Testis (tissue), 3 donors: Measurements from ENCODE around the gene TTC32. TPM values are rescaled to one million over a fixed set of nuclear protein-coding genes. Genes with fewer than 3 reads are reported as not detected.
"Not testable (repeated sequence)": the region's sequence is repeated elsewhere in the genome, so short reads cannot be mapped to it uniquely, and the experiment has no call there.

Experiments used
- DNase-seq: peaks from one replicate; pipeline ENCODE4 v3.0.0-alpha.2; 2019
- H3K27ac ChIP-seq, 2 donors: fragments of 200-600 bp; sonication (generic); one replicate each; pipeline ENCODE4 v1.5.1; 2019
- H3K27me3 ChIP-seq: fragments of 200-600 bp; sonication (generic); one replicate; pipeline ENCODE4 v1.5.1; 2019
- H3K36me3 ChIP-seq: fragments of 200-600 bp; sonication (generic); one replicate; pipeline ENCODE4 v1.5.1; 2017; ENCODE audit warnings: low read depth; ENCODE audit errors: missing control alignments
- H3K4me1 ChIP-seq: fragments of 200-600 bp; sonication (generic); one replicate; pipeline ENCODE4 v1.5.1; 2019
- H3K4me3 ChIP-seq, 2 donors: fragments of 200-600 bp; sonication (generic); one replicate each; pipeline ENCODE4 v1.5.1; 2017 to 2019
- H3K9me3 ChIP-seq: fragments of 200-600 bp; sonication (generic); one replicate; pipeline ENCODE4 v1.5.1; 2017
- POLR2A ChIP-seq: fragments of 450-650 bp; IDR thresholded peaks from one replicate; pipeline ENCODE4 v1.6.1; 2017; ENCODE audit warnings: antibody characterized with exemption, mild to moderate bottlenecking, moderate library complexity
- WGBS, 2 donors: methylation state at CpG; one replicate each; pipeline ENCODE4 v1.1.5; 2018; 5-methylcytosine and 5-hydroxymethylcytosine counted together
- intact Hi-C: fragments of 100-400 bp; cut with DNase I; formaldehyde crosslinking; loops from one replicate; pipeline ENCODE4 v1.15.1; 2023; ENCODE audit warnings: low total_unique reads
- polyA plus RNA-seq: library from polyadenylated mRNA; stranded (reverse); fragments of 350-450 nt; fragmentation: Illumina TruSeq; extraction: RNeasy Lipid Tissue Mini Kit (QIAGEN cat#74804); gene quantifications from one replicate; pipeline ENCODE4 v1.2.3, GENCODE V29; 2014; ENCODE audit warnings: low read depth, low replicate concordance; ENCODE audit not compliant: insufficient read depth
- total RNA-seq, 2 donors: library from RNA; depleted of rRNA; stranded (reverse); fragments of >200 nt; gene quantifications; one replicate each; pipeline ENCODE4 v1.2.3, GENCODE V29; 2016
- TF ChIP-seq, protein P1 (sequence below), 3 experiments: fragments of 450-650 bp in 2 of 3; fragments of 200-600 bp in 1 of 3; sonication (generic) in 1 of 3; IDR thresholded peaks; one replicate each; pipeline ENCODE4 v1.5.1; 2016 to 2019; ENCODE audit warnings: antibody characterized with exemption in 3 of 3, mild to moderate bottlenecking in 2 of 3, moderate library complexity in 1 of 3

TTC32 gene
- total and polyA plus RNA-seq, 3 donors from 2014 or later: 24.4 to 29.9 (median 25.6) TPM

DNA sequence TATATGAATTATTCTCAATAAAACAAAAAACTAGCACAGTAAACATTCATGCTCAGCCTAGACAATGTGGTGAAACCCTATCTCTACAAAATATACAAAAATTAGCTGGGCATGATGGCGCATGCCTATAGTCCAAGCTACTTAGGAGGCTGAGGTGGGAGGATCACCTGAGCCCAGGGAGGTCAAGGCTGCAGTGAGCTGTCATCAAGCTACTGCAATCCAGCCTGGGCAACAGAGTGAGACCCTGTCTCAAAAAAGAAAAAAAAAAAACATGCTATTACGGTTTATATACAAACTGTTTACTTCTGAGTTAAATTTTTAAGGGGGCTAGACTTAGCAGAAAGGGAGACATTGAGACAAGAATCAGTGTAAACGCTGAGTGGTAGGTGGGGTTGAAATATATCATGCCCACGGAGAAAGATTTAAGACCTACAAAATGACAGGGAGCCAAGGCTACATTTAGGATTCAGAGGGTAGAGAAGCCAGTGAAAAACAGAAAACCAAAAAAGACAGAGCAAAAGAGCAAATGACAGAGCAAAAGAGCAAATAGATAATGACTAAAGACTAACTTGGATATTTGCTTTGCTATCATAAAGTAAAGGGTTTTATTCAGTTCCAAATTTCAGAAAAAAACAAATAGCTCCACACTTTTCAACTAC lies 7.5 kb downstream of the TTC32 start:
- Histone ChIP-seq H3K9me3 (no peaks in the 10 kb centered on the region), H3K27ac (no peak overlapping the region), H3K27me3 (no peaks in the 10 kb centered on the region), H3K4me3 (no peak overlapping the region), H3K36me3 (no peaks in the 10 kb centered on the region), H3K4me1 (peaks cover 21% of the 10 kb centered on the region)
- TF ChIP-seq, protein P1, sequence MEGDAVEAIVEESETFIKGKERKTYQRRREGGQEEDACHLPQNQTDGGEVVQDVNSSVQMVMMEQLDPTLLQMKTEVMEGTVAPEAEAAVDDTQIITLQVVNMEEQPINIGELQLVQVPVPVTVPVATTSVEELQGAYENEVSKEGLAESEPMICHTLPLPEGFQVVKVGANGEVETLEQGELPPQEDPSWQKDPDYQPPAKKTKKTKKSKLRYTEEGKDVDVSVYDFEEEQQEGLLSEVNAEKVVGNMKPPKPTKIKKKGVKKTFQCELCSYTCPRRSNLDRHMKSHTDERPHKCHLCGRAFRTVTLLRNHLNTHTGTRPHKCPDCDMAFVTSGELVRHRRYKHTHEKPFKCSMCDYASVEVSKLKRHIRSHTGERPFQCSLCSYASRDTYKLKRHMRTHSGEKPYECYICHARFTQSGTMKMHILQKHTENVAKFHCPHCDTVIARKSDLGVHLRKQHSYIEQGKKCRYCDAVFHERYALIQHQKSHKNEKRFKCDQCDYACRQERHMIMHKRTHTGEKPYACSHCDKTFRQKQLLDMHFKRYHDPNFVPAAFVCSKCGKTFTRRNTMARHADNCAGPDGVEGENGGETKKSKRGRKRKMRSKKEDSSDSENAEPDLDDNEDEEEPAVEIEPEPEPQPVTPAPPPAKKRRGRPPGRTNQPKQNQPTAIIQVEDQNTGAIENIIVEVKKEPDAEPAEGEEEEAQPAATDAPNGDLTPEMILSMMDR (IDR thresholded peaks at IDR 0.05): no peak
- TF ChIP-seq POLR2A: no peak
- intact Hi-C loops: no loop called here
- WGBS, 2 donors: 82 to 85% methylated on average over 4 of the region's 4 CpGs
- DNase-seq: no peak

DNA sequence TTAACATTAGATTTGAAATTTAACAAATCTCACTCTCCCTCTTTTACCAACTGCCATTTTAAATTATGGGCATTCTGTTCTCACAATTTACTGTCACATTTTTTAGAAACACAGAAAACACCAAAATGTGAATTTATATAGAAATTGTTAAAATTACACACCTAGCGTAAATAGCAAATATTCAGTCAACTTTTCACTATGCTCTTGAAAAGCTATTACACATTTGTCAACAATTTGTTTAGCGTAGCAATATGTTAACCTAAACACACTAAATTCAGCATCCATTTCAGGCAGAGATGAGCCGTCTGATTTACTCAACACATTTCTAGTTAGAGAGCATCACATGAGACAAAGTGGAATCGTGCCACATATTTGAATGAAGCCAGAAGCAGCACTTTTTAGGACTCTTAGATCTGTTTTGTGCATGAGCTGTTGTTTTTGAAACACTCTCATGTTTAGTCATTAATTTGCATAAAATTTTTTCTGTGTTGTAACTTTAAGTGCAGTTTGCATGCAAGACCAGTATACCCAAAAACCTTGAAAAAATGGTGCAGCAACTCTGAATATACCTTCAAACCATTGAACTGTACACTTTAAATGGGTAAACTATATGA lies 8.2 kb downstream of the TTC32 start:
- no peaks in the 10 kb centered on the region for H3K36me3 ChIP-seq
- H3K9me3 ChIP-seq: no peaks in the 10 kb centered on the region
- H3K27me3 ChIP-seq: no peaks in the 10 kb centered on the region
- H3K27ac ChIP-seq: no peak overlapping the region
- TF ChIP-seq POLR2A: no peak
- TF ChIP-seq, protein P1 (IDR thresholded peaks at IDR 0.05): no peak
- H3K4me3 ChIP-seq: no peak overlapping the region
- peaks cover 15% of the 10 kb centered on the region for H3K4me1 ChIP-seq
- WGBS, 2 donors: 86 to 90% methylated on average over 4 of the region's 4 CpGs
- no peak for DNase-seq
- intact Hi-C loops: no loop called here

DNA sequence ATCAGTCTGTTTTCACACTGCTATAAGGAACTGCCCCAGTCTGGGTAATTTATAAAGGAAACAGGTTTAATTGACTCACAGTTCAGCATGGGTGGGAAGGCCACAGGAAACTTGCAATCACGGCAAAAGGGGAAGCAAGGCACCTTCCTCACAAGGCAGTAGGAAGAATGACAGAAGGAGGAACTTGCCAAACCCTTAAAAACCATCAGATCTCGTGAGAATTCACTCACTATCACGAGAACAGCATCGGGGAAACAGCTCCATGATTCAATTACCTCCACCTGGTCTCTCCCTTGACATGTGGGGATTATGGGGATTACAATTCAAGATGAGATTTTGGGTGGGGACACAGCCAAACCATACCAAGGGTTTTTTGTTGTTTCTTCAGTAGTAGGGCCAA lies 9.8 kb downstream of the TTC32 start:
- WGBS, 2 donors: 60 to 68% methylated on average over 4 of the region's 4 CpGs
- H3K4me1 ChIP-seq, H3K27ac ChIP-seq, H3K9me3 ChIP-seq, H3K36me3 ChIP-seq, DNase-seq, H3K4me3 ChIP-seq, H3K27me3 ChIP-seq, intact Hi-C loops: not testable (repeated sequence)

DNA sequence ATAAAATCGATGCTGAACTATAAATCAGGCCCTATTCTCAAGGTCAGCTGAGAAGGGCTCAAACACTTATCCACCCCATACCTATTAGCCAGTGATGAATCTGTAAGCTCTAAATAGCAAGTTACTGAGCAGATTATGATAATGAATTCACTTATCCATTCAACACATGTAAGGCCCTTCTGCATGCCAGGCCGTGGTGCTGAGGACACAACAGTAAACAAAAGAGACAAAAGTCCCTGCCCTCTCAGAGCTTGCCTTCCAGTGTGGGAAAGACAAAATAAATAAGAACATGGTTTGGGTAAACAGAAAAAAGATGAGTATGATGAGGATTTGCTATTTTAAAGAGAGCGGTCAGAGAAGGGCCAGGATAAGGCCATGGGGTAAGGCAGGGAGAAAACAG lies 11.7 kb downstream of the TTC32 start:
- no peak overlapping the region for H3K4me3 ChIP-seq

DNA sequence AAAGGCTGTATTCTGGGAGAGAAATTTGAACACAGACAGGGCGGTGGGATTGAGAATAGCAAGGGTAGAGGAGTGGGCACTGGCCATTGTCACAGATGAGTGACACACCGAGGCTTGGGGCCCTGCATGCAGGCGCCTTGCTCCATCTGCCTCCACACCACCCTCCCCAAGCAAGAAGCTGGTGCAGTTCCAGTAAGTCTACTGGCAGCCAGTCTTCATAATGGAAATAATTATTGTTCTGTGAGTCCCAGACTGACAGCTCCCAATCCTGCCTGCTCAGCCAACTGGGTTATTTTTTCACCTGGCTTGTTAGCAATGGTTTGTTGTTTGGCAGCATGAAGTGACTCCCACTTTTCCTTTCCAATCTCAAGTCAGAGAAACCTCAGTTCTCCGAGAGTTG lies 13.0 kb downstream of the TTC32 start:
- no peak for DNase-seq
- Histone ChIP-seq H3K27me3 (no peaks in the 10 kb centered on the region), H3K4me1 (no peaks in the 10 kb centered on the region), H3K4me3 (no peak overlapping the region), H3K9me3 (no peaks in the 10 kb centered on the region), H3K36me3 (no peaks in the 10 kb centered on the region), H3K27ac (no peak overlapping the region)
- intact Hi-C loops: no loop called here
- TF ChIP-seq, protein P1 (IDR thresholded peaks at IDR 0.05): no peak
- TF ChIP-seq POLR2A: no peak
- WGBS, 2 donors: 82 to 89% methylated on average over 4 of the region's 4 CpGs

More for the DNA sequence above, 11.7 kb downstream of the TTC32 start:
- no peaks in the 10 kb centered on the region for H3K4me1 ChIP-seq
- DNase-seq: no peak
- H3K9me3 ChIP-seq: no peaks in the 10 kb centered on the region
- TF ChIP-seq, protein P1 (IDR thresholded peaks at IDR 0.05): no peak
- no peak for TF ChIP-seq POLR2A
- intact Hi-C loops: no loop called here
- no peak overlapping the region for H3K27ac ChIP-seq
- H3K27me3 ChIP-seq: no peaks in the 10 kb centered on the region
- no peaks in the 10 kb centered on the region for H3K36me3 ChIP-seq
- WGBS, 2 donors: 65 to 67% methylated on average over 3 of the region's 3 CpGs
